Stimulated activated CD8-positive, alpha-beta memory T cell treated with anti-CD3 and anti-CD28 coated beads, Interleukin-4, amount 100 ng/mL, for 4 hours (primary cell): Measurements from ENCODE around the gene RIMS3.
"Not testable (repeated sequence)": the region's sequence is repeated elsewhere in the genome, so short reads cannot be mapped to it uniquely, and the experiment has no call there.

Experiments used
- DNase-seq, 2 donors: peaks; one replicate each; pipeline ENCODE4 v3.0.0-alpha.2; 2020; ENCODE audit warnings: low read depth in 2 of 2, low spot score in 1 of 2

The RIMS3 gene

DNA sequence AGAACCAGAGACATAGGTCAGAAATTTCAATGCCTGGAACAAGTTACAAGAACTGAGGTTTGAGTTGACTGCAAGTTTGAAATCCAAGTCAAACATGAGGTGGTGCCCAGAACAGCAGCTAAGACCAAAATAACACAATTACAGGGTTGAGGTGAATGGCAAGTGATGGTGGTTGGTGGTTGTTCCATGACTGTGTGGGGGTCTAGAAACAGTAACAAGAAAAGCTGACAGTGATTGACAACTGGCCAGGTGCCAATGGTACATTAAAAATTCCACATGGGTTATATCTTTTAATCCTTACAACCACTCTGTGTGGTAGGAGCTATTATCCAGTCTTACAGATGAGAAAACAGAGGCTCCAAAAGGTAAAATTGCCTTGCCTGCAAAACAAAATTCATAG, 32.0 kb downstream of the RIMS3 start:
- DNase-seq: no peak

GRCh38 chr1:40630488-40631223, 34.8 kb downstream of the RIMS3 start:
- no peak for DNase-seq

GRCh38 chr1:40629546-40629945, 35.9 kb downstream of the RIMS3 start:
- not testable (repeated sequence) for DNase-seq

- no peak for DNase-seq
These were observed 36.6 kb downstream of the RIMS3 start for GRCh38 chr1:40628903-40629292.

DNA sequence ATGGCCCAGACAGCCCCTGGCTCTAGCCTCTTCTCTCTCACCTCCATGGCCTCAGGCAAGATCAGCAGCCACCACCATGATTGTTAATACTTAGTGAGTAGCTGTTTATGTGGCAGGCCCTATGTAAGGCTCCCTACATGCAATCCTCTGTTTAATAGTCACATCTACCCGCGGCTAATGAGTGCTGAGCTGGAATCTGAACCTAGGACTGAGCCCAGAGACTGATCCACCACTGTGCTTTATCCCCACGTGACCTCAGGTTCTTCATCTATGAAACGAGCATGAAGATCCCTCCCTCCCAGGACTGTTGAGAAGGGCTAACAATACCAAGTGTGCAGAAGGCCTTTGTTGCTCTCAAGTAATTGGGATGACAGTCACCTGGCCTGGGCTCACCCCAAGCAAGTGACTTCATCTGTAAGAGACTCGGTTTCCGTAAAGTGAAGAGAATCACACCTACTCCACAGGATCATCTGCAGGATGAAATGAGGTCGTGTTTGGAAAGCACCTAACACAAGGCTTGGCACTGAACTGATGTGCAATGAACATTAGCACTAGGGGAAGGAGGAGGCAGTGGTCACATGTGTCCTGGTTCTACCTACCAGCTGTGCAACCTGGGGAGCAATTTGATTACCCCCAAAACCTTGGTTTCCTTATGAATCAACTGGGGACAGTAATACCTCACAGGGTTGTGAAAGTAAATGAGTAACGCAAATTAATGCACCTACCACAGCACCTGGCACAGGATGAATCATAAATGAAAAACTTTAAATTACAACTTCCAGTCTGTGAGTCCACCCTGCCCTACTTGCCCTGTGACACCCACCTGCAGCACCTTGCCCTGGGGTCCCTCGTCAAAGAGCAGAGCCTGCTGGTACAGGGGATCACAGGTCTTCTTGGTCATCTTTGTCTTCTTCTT, 37.2 kb downstream of the RIMS3 start:
- DNase-seq: no peak

DNA sequence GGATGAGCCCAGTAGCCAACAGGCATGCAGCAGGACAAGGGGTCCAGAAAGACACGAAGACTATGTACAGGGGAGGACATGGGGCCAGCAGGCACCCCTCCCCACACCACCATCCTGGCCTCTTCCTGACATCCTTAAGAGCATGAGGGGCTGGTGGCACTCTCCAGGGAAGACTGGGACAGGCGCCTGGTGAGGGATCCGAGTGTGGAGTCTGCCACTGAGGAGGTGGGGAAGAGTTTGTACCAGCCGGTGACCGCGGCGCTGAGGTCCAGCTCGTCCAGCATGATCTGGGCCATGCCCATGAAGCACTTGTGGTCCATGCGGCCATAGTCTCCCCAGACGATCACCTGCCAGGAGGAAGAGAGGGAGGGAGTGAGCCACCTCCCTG, 39.1 kb downstream of the RIMS3 start:
- DNase-seq: no peak

DNA sequence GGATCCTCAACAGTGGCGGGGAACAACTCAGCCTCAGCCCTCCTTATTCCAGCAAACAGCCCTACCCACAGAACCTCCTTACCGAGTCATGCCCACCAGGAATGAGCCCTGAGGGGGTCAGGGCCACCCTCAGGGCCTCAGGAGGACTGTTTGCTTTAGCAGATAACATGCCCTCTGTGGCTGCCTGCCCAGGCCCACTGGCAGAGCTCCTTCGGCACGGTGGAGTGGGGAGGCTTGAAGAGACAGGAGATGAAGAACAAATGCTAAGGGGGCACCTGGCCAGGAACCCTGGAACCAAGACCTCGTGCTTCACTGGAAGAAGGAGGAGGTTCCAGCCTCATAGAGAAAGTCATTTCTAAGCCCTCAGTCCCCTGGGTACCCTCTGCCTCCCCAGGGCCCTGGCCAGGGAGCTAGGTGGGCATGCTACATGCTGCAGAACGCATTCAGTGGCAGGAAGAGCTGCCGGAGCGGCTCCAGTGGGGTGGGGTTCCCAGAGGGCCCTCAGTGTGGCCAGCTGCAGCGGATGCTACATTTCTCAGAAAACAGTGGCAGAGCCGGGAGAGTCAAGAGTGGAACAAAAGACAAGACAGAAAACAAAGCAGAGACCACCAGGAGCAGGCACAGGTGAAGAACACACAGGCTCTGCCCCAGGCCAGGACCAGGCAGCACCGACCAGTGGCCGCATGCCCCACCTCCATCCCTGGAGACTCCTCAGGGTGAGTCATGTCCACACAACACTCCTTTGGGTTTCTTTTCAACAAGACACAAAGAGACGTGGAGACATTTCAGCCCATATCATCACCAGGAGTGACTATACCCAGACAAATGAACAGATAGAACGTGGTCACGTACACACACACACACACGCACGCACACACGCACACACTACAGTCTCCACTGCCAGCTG, 39.8 kb downstream of the RIMS3 start:
- DNase-seq: no peak

- no peak for DNase-seq
These were observed 40.4 kb downstream of the RIMS3 start for GRCh38 chr1:40625076-40625475.

DNA sequence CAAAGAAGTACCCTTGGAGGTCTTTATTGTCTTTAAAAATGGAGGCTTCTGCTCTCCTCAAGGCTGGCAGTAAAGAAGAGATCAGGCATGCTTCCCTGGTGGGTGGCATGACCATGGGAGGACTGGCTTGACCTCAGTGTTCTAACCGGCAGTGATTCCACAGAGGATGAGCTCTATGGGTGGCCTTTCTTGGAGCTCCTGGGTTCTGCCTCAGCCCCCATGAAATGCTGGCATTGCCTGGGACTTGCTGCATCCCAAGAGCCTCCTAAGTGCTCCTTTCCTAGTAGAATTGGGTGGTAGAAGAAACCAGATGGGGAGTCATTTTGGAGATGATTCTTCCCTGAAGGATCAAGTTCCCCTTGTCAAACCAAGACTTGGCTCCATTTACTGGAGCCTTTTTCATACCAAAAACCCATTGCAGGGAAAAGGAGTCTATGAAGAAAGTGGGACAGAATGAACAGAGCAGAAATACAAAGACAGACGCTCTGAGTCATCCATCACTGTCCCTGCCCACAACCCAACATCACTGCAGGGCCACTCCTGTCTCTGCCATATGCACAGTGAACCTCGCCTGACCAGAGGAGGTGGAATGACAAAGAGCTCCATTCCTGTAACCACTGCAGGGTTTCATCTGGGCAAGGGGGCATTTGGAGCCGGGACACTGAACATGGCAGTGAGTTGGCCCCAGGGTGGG, 42.4 kb downstream of the RIMS3 start:
- no peak for DNase-seq

DNA sequence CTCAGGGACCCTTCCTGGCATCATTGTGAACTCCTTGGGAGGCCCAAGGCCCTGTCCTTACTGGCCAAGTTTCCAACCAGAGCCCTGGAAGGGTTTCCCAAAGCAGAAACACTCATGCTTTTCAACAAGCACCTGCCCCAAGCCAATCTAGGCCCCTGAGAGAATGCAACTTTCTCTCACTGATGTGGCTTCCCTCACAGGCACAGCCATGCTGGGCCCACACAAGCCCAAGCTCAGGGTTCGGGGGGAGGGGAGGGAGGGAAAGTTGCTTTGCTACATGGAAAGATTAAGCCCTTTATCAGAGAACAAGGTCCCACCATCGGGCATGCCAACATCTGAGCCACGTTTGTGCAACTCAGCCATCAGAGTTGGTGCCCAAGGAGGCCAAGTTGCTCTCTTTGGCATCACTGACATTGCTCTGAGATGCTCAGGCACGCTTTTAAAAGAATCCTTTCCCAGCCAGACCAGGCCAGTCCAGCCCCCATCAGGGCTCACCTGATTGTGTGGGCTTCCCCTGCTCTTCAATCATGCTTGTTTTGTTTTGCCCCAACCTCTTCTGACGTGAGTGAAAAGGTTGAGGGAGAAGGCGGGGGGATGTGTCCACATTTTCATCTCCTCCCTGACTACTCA, 43.5 kb downstream of the RIMS3 start:
- DNase-seq: no peak

DNA sequence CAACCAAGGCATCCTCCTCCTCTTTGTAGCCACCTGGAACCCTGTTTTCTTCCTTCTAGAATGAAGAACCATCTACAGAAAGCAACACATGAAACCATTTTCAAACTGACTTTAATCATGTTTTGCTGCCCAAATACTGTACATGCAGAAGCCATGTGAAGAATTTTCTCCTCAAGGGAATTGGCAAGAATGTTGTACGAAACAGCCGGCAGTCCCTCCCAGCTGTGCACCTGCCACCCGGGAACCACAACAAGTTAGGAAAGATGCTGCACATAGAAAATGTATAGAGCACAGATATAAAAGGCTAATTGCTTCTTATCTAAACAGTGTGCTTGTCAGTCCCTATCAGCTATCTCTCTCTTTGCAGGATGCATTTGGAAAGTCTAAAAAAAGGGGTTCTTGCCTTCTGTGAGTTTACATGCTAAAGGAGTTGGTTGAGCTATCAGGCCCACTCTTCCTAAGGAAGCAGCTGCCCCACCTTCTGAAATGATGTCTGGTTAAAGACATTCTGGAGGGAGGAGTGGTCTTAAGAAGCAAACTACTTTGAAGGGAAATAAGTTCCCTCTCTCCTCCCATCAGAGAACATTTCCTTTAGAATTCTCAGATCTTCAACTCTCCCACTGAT, 44.8 kb downstream of the RIMS3 start:
- DNase-seq: no peak

DNA sequence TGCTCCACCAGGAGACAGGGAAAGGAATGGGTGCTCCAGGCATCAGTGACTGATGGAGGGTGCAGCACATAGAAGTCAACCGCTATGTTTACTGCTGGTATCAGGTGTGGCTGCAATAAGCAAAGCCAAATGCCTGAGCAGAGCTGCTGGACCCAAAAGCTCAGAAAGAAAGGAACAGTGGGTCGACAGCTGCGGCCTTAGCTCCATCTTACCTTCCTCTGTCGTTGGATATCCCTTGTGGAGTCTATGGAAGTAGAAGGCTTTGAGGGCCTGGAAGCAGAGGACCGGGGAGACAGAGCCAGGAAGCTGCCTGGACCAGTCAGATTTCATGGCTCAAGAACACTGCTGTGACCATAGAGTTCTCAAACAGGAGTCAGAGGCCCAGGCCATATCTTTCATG, 45.3 kb downstream of the RIMS3 start:
- no peak for DNase-seq

- no peak for DNase-seq
These were observed 47.4 kb downstream of the RIMS3 start for GRCh38 chr1:40618108-40618507.

DNA sequence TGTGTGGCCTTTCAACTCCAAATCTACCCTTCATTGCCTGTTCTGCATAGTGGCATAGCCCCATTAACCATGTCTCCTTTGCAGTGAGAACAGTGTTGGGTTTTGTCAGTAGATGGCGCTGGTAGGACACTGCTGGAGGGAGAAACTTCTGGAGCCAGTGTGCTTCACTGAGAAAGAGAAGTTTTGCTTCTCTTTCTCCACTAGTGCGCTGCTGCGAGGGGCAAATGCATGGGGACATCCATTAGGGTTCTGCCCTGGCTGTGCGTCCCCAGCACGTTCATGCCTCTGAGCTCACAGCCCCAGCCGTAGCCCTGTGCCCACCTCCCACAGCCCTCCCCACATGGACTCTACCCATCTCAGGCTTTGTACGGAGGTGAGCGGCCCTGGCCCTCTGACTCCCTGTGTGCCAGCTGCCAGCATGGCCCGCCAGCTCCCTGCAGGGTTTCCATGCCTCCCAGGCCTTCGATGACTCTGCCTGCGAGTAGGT, 53.1 kb downstream of the RIMS3 start:
- DNase-seq: peak; percentile 36 to 47

DNA sequence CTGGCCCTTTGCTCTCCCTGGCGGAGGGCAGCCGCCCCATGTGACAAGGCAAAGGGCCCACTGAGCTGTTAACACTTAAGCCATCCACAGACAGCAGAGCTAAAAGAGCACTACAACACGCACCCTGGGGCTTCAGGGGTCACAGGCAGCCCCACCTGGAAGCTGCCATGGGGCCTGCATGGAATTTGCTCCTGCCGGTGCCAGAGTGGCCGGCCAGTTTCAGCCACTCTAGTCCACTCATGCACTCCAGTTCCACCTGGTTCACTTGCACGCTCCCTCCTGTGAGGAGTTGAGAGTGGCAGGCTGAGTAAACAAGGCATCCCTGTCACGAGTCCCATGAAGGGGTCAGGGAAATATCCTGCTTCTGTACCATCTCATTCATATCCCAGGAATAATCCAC, 55.3 kb downstream of the RIMS3 start:
- no peak for DNase-seq

DNA sequence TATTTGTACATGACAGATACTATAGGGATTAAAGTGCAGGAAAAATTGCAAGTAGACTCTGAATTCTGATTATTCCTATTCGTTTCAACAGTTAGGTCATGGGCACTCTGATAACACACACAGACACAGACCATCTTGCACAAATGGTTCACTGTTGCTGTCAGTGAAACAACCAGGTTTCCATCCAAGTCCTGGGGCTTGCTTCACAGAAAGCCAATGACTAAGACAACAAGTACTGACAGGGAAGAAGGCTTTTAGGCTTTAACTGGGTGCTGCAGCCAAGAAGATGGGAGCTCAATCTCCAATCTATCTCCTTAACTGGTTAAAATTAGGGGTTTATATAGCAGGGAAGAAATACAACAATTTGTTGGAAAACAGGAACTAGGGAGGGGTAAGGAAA, 57.6 kb downstream of the RIMS3 start:
- DNase-seq: no peak

GRCh38 chr1:40606978-40607377, 58.5 kb downstream of the RIMS3 start:
- no peak for DNase-seq

DNA sequence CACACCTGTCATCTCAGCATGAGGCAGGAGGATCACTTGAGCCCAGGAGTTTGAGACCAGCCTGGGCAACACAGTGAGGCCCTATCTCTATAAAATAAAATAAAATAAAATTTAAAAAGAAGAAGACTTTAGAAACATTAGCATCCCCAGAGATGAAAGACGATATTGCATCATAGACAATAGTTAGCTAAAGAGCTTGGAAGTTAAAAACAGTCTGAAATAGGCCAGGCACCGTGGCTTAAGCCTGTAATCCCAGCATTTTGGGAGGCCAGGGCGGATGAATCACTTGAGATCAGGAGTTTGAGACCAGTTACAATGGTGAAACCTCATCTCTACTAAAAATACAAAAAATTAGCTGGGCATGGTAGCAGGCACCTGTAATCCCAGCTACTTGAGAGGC, 59.3 kb downstream of the RIMS3 start:
- no peak for DNase-seq

DNA sequence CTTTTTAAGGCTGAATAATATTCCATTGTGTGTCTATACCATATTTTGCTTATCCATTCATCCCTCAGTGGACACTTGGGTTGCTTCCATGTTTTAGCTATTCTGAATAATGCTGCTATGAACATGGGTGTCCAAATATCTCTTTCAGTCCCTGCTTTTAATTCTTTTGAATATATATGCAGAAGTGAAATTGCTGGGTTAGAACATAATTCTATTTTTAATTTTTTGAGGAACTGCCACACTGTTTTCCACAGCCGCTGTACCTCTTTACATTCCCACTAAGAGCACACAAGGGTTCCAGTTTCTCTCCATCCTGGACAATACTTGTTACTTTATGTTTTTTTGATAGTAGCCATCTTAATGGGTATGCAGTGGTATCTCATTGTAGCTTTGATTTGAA, 65.6 kb downstream of the RIMS3 start:
- DNase-seq: no peak

- no peak for DNase-seq
These were observed 69.9 kb downstream of the RIMS3 start for GRCh38 chr1:40595623-40596022.
